SH-SY5Y (cell line): ENCODE data around the gene KXD1.

Source experiments
- GATA2 ChIP-seq: IDR thresholded peaks from 2 replicates; pipeline ENCODE4 v1.6.1; 2011; ENCODE audit warnings: mild to moderate bottlenecking, low read depth, low read length
- GATA3 ChIP-seq: IDR thresholded peaks from 2 replicates; pipeline ENCODE4 v1.6.1; 2011; ENCODE audit warnings: low read depth, mild to moderate bottlenecking, low read length, moderate library complexity

Gene KXD1

DNA sequence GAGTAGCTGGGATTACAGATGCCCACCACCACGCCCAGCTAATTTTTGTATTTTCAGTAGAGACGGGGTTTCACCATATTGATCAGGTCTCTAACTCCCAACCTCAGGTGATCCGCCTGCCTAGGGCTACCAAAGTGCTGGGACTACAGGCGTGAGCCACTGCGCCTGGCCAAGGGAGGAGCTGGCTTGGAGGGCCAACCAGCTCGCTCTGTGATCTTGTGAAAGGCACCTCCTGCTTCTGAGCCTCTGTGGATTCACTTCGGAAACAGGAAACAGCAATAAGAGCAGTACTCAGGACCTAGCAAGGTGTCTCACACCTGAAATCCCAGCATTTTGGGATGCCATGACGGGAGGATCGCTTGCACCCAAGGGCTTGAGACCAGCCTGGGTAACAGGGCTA, 33.8 kb upstream of the KXD1 start:
- no peak for TF ChIP-seq GATA3
- no peak for TF ChIP-seq GATA2

DNA sequence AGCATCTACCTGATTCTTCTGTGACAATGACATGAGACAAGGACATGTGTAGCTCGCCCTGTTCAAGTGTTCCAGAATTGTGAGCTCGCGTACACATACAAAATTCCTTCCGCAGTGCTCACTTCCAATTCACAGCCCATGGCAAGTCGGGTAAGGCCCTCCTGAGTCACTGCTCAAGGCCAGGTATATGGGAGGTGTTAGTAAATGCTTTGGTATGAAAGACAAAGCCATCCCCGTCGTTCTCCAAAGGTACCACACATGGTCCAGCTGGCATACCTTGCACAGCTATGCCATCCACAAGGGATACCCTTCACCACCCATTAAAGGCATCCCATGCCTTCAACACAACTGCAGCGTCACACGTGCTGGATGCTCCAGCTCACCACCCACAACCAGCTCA, 31.4 kb upstream of the KXD1 start:
- no peak for TF ChIP-seq GATA2
- TF ChIP-seq GATA3 = no peak

DNA sequence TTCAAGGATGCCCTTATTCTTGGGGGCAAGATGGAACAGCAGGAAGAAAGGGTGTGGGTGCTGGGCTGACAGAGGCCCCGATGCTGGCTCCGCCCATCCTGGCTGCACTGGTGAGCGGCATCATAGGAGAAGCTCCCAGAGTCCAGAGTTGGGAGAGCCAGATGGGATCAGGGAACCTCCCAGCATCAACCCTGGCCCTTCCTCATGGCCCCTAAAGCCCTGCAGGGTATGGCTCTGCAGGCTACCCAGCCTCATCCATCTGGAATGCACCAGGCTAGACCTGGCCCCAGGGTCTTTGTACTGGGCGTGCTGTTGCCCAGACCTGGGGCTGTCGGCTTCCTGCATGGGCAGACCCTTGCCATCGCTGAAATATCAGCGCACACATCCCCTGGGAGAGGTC, 27.9 kb upstream of the KXD1 start:
- no peak for TF ChIP-seq GATA3
- TF ChIP-seq GATA2 = no peak

DNA sequence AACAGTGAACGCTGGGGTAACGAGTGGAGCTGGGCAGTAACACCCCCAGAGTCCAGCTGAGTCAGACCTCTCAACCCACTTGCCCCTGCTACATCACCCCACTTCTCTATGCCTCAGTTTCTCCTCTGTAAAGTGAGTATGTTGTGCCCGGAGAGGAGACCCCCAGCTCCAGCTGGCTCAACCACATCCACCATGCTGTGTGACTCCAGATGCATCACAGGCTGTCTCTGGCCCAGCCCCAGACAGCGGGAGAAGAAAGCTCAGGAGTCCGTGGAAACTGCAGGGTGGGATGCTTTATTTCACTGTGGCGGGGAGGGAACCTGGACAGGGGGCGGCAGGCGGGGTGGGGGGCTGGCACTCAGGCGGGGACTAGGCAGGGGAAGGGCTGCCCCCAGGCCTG, 26.2 kb upstream of the KXD1 start:
- no peak for TF ChIP-seq GATA2
- no peak for TF ChIP-seq GATA3

DNA sequence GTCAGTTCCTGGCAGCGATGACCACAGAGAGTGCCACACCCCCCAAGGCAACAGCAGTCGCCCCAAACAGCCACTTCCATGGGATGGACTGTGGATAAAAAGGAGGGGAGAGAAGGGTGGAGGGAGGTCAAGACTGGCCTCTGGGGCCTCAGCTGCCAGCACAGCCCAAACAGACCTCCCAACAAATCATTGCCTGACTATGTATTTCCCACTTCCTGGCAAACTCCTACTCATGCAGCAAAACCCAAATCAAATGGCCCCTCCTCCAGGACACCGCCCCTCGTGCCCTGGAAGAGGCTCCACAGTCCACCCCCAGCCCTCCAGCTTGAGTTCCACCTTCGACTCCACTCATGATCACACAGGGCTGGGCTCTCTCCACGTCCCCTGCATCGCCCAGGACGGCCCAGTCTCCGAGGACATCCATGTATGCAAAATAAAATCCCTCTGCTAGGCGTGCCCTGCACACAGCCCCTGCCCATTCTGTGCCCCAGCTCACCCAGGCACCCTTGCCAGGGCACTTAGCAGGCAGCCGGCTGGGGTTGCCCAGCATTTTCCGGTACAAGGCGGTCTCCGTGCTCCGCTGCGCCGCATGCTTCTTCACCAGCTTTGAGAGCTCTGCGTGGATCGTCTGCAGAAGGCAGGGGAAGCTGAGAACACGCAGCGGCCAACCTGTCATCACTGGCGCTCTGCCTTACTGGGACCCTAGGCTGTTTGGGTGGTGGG, 25.3 kb upstream of the KXD1 start:
- TF ChIP-seq GATA2 (no peak), GATA3 (no peak)

DNA sequence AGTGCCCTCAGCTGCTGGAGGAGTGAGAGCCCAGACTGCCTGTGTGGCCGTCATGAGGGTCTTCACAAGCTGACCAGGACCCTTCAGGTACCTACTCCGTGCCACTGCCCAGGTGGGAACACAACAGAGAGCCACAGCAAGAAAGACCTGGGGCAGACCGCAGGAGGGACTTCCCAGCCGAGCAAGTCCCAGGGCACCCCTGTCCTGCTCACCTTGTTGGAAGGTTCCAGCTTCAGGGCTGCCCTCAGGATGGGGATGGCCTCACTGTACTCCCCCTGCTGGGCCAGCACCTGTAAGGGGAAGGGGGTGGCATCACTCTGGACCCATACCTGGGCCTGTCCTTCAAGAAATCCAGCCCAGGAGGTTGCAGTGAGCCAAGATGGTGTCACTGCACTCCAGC, 24.6 kb upstream of the KXD1 start:
- no peak for TF ChIP-seq GATA3
- no peak for TF ChIP-seq GATA2

DNA sequence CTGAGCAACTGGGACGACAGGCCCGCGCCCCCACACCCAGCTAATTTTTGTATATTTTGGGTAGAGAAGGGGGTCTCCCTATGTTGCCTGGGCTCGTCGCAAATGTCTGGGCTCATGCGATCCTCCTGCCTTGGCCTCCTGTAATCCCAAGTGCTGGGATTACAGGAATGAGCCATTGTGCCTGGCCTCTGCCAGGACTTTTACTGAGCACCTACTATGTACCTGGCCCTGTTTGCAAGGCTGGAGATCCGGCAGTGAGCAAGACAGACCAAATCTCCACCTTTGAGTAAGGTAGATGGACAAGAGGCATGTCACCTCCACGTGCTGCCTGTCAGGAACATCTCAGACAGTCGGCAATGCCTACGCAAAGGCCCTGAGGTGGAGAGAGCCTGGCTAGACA, 21.2 kb upstream of the KXD1 start:
- no peak for TF ChIP-seq GATA2
- TF ChIP-seq GATA3 = no peak

DNA sequence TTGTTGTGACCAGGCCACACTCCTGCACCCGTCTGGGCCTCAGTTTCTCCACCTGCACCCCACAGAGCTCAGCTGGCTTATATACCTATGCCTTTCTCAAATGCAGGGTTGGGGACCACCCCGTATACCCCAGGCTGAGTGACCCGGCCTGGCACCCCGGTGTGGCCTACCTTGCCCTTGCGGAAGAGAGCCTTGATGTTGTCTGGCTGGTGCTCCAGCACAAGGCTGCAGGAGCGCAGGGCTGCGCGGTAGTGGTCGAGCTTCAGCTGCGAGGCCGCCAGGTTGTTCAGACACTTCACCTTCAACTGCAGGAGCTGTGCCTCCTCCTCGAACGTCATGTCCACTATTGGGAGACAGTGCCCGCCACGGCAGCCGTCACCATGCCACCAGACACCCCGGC, 20.2 kb upstream of the KXD1 start:
- TF ChIP-seq GATA3 = no peak
- no peak for TF ChIP-seq GATA2

DNA sequence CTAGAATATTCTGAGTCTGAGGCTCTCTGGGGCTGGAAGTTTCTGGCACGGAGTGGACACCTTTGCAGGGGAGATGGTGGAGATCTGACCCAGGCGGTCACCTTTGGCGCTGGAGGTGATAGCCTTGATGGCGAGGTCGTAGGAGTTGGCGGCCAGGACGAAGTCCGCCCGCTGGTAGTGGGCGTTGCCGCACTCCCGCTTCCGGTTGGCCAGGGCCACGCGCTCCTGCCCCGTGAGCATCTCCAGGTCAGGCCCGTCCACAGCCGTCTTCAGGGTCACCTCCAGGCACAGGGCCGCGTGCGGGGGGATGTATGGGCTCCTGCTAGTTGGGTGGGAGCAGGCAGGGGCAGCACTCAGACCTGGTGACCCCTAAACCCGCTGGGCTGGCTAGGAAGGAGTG, 19.6 kb upstream of the KXD1 start:
- no peak for TF ChIP-seq GATA3
- no peak for TF ChIP-seq GATA2

DNA sequence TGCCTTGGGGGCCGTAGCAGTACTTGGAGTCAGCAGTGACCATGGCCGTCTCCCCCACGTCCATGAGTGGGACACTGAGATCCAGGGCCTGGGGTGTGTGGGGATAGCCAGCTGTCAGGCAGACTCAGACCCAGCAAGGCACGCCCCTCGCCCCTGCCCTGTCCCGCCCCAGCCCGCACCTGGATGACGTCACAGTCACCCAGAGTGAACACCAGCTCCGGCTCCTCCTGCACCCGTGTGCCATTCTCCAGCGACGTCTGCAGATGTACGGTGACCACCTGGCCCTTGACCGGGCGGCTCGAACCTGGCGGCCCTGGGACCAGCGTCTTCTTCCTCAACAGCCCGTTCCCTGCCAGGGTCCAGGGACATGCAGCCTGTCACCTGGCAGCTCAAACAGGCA, 18.3 kb upstream of the KXD1 start:
- TF ChIP-seq GATA3 (no peak), GATA2 (no peak)

DNA sequence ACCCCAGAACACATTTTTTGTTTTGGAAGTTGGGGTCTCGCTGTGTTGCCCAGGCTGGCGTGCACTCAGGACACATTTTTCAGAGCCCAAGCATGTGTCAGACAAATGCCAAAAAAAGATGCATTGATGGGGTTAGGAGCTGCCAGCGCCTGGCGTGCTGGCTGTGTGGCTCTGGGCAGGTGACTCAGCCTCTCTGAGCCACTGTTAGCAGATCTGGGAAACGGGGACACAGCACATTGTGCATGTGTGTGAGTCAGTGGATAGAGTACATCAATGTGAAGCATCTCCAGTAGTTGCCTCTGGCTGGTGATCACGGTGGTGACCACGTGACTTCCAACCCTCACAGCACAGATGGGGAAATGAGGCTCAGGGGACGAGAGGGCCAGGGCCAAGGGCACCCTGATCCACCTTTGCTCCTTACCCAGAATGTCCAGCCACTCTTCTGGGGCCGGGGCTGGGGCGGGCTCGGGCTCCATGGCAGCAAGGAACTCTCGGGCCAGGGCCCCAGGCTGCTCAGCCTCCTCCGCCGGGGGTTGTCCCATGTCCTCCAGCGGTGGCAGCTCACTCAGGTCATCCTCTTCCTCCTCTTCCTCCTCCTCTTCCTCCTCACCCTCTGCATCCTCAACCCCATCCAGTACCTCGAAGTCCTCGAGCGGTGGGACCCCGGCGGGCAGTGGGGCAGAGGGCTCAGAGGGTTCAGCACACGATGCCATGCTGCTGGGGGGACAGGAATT, 16.2 kb upstream of the KXD1 start:
- TF ChIP-seq GATA3 (no peak), GATA2 (no peak)

DNA sequence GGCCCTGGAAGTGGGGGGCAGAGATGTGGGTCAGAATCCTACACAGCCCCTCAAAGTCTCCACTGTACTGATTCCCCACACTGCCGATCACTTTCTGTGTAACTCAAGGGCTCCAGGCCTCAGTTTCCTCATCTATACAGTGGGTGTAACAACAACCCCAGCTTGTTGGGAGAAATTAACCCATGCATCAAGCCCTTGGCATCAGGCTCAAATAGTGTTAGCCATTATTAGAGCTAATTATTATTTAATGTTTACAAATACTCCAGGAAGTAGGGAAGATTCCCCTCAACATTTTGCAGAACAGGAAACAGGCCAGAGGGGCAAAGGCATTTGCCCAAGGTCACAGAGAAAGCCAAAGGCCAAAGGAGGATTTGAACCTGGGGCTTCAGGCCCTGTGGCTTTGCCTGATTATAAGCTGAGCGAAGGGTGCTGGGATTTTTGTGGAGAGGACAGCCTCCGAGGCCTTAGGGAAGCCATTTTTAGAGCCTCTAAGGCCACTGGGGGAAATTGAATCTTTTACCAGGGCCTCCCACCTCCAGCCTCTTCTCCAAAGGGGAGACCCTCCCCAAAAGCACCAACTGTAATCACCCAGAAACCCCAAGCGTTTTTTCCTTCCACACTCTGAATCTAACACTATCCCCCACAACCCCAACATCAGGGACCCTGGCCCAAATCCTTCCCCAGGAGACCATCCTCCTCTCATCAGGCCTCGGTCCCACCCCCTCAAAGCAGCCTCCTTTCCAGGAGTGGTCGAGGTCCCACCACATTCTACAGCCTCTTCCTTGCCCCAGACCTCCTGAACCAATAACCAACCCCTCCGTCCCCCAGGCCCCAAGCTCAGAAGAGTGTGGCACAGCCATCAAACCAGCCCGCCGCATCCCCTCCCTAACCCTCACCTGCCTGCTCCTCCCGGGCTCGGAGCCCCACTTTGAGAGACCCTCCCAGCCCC, 15.4 kb upstream of the KXD1 start:
- TF ChIP-seq GATA2 (no peak), GATA3 (no peak)

DNA sequence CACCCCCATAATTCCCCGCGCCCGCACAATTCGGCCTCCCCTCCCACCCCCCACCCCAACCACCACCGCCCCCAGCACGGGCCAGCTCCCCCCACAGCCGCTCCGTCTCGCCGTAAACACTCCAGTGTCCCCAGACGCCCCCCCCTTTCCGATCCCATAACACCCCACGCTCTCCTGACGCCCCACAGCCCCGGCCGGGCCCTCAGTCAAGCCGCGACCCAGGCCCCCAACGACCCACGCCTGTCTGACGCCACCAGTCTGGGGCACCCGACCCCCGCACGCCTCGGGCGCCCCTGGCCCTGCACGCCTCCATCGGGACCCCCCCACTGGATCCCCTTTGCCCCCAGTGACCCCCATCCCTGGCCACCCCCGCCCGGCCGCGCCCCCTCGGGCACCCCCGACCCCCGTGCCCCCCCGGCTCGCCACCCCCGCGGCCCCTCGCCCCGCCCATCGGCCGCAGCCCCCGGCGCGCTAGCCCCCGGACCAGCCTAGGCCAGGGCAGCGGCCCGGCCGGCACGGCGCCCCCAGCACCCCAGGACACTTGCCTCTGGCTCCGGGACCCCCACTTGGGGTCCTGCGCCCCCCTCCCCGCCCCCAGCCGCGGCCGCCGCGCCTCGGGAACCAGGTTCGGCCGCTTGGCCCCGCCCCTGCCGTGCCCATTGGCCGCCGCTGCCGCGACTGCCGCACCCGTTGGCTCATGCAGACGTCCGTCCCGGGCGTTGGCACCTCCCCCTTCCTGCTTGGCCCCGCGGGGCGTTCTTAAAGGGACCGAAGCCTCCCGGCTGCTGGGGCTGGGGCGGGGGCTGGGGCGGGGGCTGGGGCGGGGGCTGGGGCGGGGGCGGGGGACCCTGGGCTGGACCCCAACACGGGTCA, 14.5 kb upstream of the KXD1 start, which contains the start of gene FKBP8:
Gene FKBP8 (minus strand): TSS at position 633 of the 873 bp plus-strand sequence. CDS start 1,603 bp downstream, outside the sequence.
- TF ChIP-seq GATA2 (no peak), GATA3 (no peak)
